NT2/D1 (cell line): ENCODE data around the gene SLC10A6.

Experiments
- DNase-seq: peaks from one replicate; pipeline ENCODE4 v3.0.0-alpha.2; 2011; ENCODE audit warnings: low read depth, low spot score
- H3K27me3 ChIP-seq: 2 replicates; pipeline ENCODE4 v1.6.0; 2011; ENCODE audit warnings: mild to moderate bottlenecking; ENCODE audit not compliant: insufficient read length, insufficient read depth
- H3K36me3 ChIP-seq: 2 replicates; pipeline ENCODE4 v1.6.1; 2011; ENCODE audit warnings: mild to moderate bottlenecking, low read length, mixed read lengths; ENCODE audit not compliant: insufficient read depth, insufficient read length
- H3K4me1 ChIP-seq: 2 replicates; pipeline ENCODE4 v1.5.1; 2011; ENCODE audit not compliant: insufficient read depth, insufficient read length
- H3K4me3 ChIP-seq: 2 replicates; pipeline ENCODE4 v1.5.1; 2011; ENCODE audit warnings: low read depth; ENCODE audit not compliant: insufficient read length
- H3K9ac ChIP-seq: 2 replicates; pipeline ENCODE4 v1.6.0; 2011; ENCODE audit warnings: low read depth; ENCODE audit not compliant: insufficient read length
- H3K9me3 ChIP-seq: 2 replicates; pipeline ENCODE4 v1.5.1; 2011; ENCODE audit warnings: mild to moderate bottlenecking, low read length; ENCODE audit not compliant: insufficient read depth
- SUZ12 ChIP-seq: IDR thresholded peaks from 2 replicates; pipeline ENCODE4 v1.6.1; 2011; ENCODE audit not compliant: insufficient read length, insufficient read depth; ENCODE audit errors: extremely low read depth
- YY1 ChIP-seq: IDR thresholded peaks from 2 replicates; pipeline ENCODE4 v1.6.1; 2011; ENCODE audit not compliant: insufficient read length, insufficient read depth
- ZNF274 ChIP-seq: IDR thresholded peaks from 2 replicates; pipeline ENCODE4 v1.6.1; 2011; ENCODE audit warnings: mild to moderate bottlenecking, low read depth, low read length

The SLC10A6 gene

GRCh38 chr4:86816501-86817273 lies 32.5 kb downstream of the SLC10A6 start:
- H3K9me3 ChIP-seq: peaks cover 17% of the 10 kb centered on the region
- no peaks in the 10 kb centered on the region for H3K27me3 ChIP-seq
- H3K9ac ChIP-seq: no peak overlapping the region
- TF ChIP-seq ZNF274 (no peak), YY1 (no peak), SUZ12 (no peak)
- no peak for DNase-seq
- H3K4me3 ChIP-seq: no peak overlapping the region
- H3K4me1 ChIP-seq: no peaks in the 10 kb centered on the region
- H3K36me3 ChIP-seq: peaks cover 33% of the 10 kb centered on the region

GRCh38 chr4:86815653-86816052 lies 33.5 kb downstream of the SLC10A6 start:
- TF ChIP-seq YY1 (no peak), SUZ12 (no peak), ZNF274 (no peak)
- Histone ChIP-seq H3K36me3 (peaks cover 41% of the 10 kb centered on the region), H3K4me1 (no peaks in the 10 kb centered on the region), H3K27me3 (no peaks in the 10 kb centered on the region), H3K9ac (no peak overlapping the region), H3K9me3 (peaks cover 17% of the 10 kb centered on the region), H3K4me3 (no peak overlapping the region)
- no peak for DNase-seq

- Histone ChIP-seq H3K27me3 (no peaks in the 10 kb centered on the region), H3K4me3 (no peak overlapping the region), H3K36me3 (peaks cover 51% of the 10 kb centered on the region), H3K9ac (no peak overlapping the region), H3K9me3 (peaks cover 14% of the 10 kb centered on the region), H3K4me1 (no peaks in the 10 kb centered on the region)
- TF ChIP-seq ZNF274 (no peak), SUZ12 (no peak), YY1 (no peak)
- no peak for DNase-seq
Measured at GRCh38 chr4:86810847-86811246, 38.3 kb downstream of the SLC10A6 start.

GRCh38 chr4:86809809-86810208 lies 39.4 kb downstream of the SLC10A6 start:
- Histone ChIP-seq H3K4me3 (no peak overlapping the region), H3K9me3 (peaks cover 4% of the 10 kb centered on the region; the same call in 1 of the 2 replicates), H3K27me3 (no peaks in the 10 kb centered on the region), H3K9ac (no peak overlapping the region), H3K36me3 (peaks cover 43% of the 10 kb centered on the region), H3K4me1 (no peaks in the 10 kb centered on the region)
- no peak for DNase-seq
- TF ChIP-seq YY1: no peak

- TF ChIP-seq ZNF274 (no peak), SUZ12 (no peak), YY1 (no peak)
- peak; percentile 60 for DNase-seq
- Histone ChIP-seq H3K4me1 (no peaks in the 10 kb centered on the region), H3K27me3 (no peaks in the 10 kb centered on the region), H3K9ac (no peak overlapping the region), H3K4me3 (no peak overlapping the region), H3K36me3 (peaks cover 10% of the 10 kb centered on the region), H3K9me3 (peaks cover 13% of the 10 kb centered on the region; the same call in 1 of the 2 replicates)
Measured at GRCh38 chr4:86791126-86791525, 58.1 kb downstream of the SLC10A6 start.

GRCh38 chr4:86788826-86789225 lies 60.4 kb downstream of the SLC10A6 start:
- peak; percentile 6 for DNase-seq
- H3K9ac ChIP-seq: no peak overlapping the region
- no peak overlapping the region for H3K4me3 ChIP-seq
- H3K27me3 ChIP-seq: no peaks in the 10 kb centered on the region
- H3K36me3 ChIP-seq: peaks cover 18% of the 10 kb centered on the region
- no peaks in the 10 kb centered on the region for H3K4me1 ChIP-seq
- peaks cover 13% of the 10 kb centered on the region; the same call in 1 of the 2 replicates for H3K9me3 ChIP-seq
- TF ChIP-seq YY1 (no peak), ZNF274 (no peak), SUZ12 (no peak)

- no peaks in the 10 kb centered on the region for H3K4me1 ChIP-seq
- DNase-seq: no peak
Measured at GRCh38 chr4:86778175-86778574, 71.0 kb downstream of the SLC10A6 start.

More at GRCh38 chr4:86778175-86778574, 71.0 kb downstream of the SLC10A6 start:
- peaks cover 37% of the 10 kb centered on the region for H3K36me3 ChIP-seq
- H3K27me3 ChIP-seq: no peaks in the 10 kb centered on the region
- H3K9ac ChIP-seq: no peak overlapping the region
- H3K9me3 ChIP-seq: no peaks in the 10 kb centered on the region
- TF ChIP-seq SUZ12 (no peak), YY1 (no peak), ZNF274 (no peak)
- H3K4me3 ChIP-seq: no peak overlapping the region
